ENCODE results near the gene ANKRD24. TPM values are rescaled to one million over a fixed set of nuclear protein-coding genes. Genes with fewer than 3 reads are reported as not detected.

The ANKRD24 gene
- total and polyA plus RNA-seq, 4 donors = 2.8 to 13.7 (median 6.7) TPM

- WGBS (ENCODE audit: insufficient coverage) = 88% methylated on average over 5 of the region's 5 CpGs
- H3K36me3 ChIP-seq (ENCODE audit: control insufficient read depth, insufficient read depth, low read length) = no peaks in the 10 kb centered on the region
- no peaks in the 10 kb centered on the region for H3K9me3 ChIP-seq (ENCODE audit: control insufficient read depth, insufficient read depth, low read length)
- DNase-seq (ENCODE audit: low read depth in 4 of 6, low spot score in 6 of 6) = no peak
- H3K27ac ChIP-seq (ENCODE audit: low read depth, low read length) = no peak overlapping the region
- H3K27me3 ChIP-seq (ENCODE audit: control insufficient read depth, insufficient read depth, low read length) = peaks cover 17% of the 10 kb centered on the region
- no peak overlapping the region for H3K4me3 ChIP-seq (ENCODE audit: low read depth, low read length)
- no peaks in the 10 kb centered on the region for H3K4me1 ChIP-seq (ENCODE audit: control insufficient read depth, insufficient read depth, low read length)
Measured at GRCh38 chr19:4197228-4197624, 14.7 kb downstream of the ANKRD24 start.

GRCh38 chr19:4197625-4198466 lies 15.4 kb downstream of the ANKRD24 start:
- no peak overlapping the region for H3K27ac ChIP-seq (ENCODE audit: low read depth, low read length)
- H3K36me3 ChIP-seq (ENCODE audit: control insufficient read depth, insufficient read depth, low read length) = no peaks in the 10 kb centered on the region
- peaks cover 17% of the 10 kb centered on the region for H3K27me3 ChIP-seq (ENCODE audit: control insufficient read depth, insufficient read depth, low read length)
- H3K4me1 ChIP-seq (ENCODE audit: control insufficient read depth, insufficient read depth, low read length) = no peaks in the 10 kb centered on the region
- DNase-seq (ENCODE audit: low read depth in 4 of 6, low spot score in 6 of 6) = peak in 2 of 6 donors; percentile 11 to 30
- WGBS (ENCODE audit: insufficient coverage) = 16% methylated on average over 59 of the region's 70 CpGs
- H3K9me3 ChIP-seq (ENCODE audit: control insufficient read depth, insufficient read depth, low read length) = no peaks in the 10 kb centered on the region
- no peak overlapping the region for H3K4me3 ChIP-seq (ENCODE audit: low read depth, low read length)

GRCh38 chr19:4198467-4199126 lies 16.1 kb downstream of the ANKRD24 start:
- H3K4me1 ChIP-seq (ENCODE audit: control insufficient read depth, insufficient read depth, low read length) = no peaks in the 10 kb centered on the region
- H3K4me3 ChIP-seq (ENCODE audit: low read depth, low read length) = no peak overlapping the region
- no peaks in the 10 kb centered on the region for H3K36me3 ChIP-seq (ENCODE audit: control insufficient read depth, insufficient read depth, low read length)
- DNase-seq (ENCODE audit: low read depth in 4 of 6, low spot score in 6 of 6) = peak in 2 of 6 donors; percentile 26 to 69
- H3K27me3 ChIP-seq (ENCODE audit: control insufficient read depth, insufficient read depth, low read length) = peaks cover 17% of the 10 kb centered on the region
- H3K9me3 ChIP-seq (ENCODE audit: control insufficient read depth, insufficient read depth, low read length) = no peaks in the 10 kb centered on the region
- no peak overlapping the region for H3K27ac ChIP-seq (ENCODE audit: low read depth, low read length)
- WGBS (ENCODE audit: insufficient coverage) = 15% methylated on average over 13 of the region's 28 CpGs

GRCh38 chr19:4199699-4200293 lies 17.3 kb downstream of the ANKRD24 start:
- DNase-seq (ENCODE audit: low read depth in 4 of 6, low spot score in 6 of 6) = no peak
- WGBS (ENCODE audit: insufficient coverage) = 81% methylated on average over 33 of the region's 33 CpGs
- peaks cover 5% of the 10 kb centered on the region for H3K4me1 ChIP-seq (ENCODE audit: control insufficient read depth, insufficient read depth, low read length)
- H3K4me3 ChIP-seq (ENCODE audit: low read depth, low read length) = no peak overlapping the region
- H3K9me3 ChIP-seq (ENCODE audit: control insufficient read depth, insufficient read depth, low read length) = no peaks in the 10 kb centered on the region
- peaks cover 17% of the 10 kb centered on the region for H3K27me3 ChIP-seq (ENCODE audit: control insufficient read depth, insufficient read depth, low read length)
- no peaks in the 10 kb centered on the region for H3K36me3 ChIP-seq (ENCODE audit: control insufficient read depth, insufficient read depth, low read length)
- H3K27ac ChIP-seq (ENCODE audit: low read depth, low read length) = no peak overlapping the region

- WGBS (ENCODE audit: insufficient coverage) = 67% methylated on average over 2 of the region's 2 CpGs
- Histone ChIP-seq H3K4me3 (ENCODE audit: low read depth, low read length) (no peak overlapping the region), H3K36me3 (ENCODE audit: control insufficient read depth, insufficient read depth, low read length) (no peaks in the 10 kb centered on the region), H3K4me1 (ENCODE audit: control insufficient read depth, insufficient read depth, low read length) (peaks cover 5% of the 10 kb centered on the region), H3K27ac (ENCODE audit: low read depth, low read length) (no peak overlapping the region), H3K9me3 (ENCODE audit: control insufficient read depth, insufficient read depth, low read length) (no peaks in the 10 kb centered on the region), H3K27me3 (ENCODE audit: control insufficient read depth, insufficient read depth, low read length) (peaks cover 17% of the 10 kb centered on the region)
- DNase-seq (ENCODE audit: low read depth in 4 of 6, low spot score in 6 of 6) = no peak
Measured at GRCh38 chr19:4200940-4201542, 18.6 kb downstream of the ANKRD24 start.

- Histone ChIP-seq H3K36me3 (ENCODE audit: control insufficient read depth, insufficient read depth, low read length) (no peaks in the 10 kb centered on the region), H3K4me3 (ENCODE audit: low read depth, low read length) (no peak overlapping the region), H3K27ac (ENCODE audit: low read depth, low read length) (no peak overlapping the region), H3K27me3 (ENCODE audit: control insufficient read depth, insufficient read depth, low read length) (peaks cover 17% of the 10 kb centered on the region), H3K9me3 (ENCODE audit: control insufficient read depth, insufficient read depth, low read length) (no peaks in the 10 kb centered on the region), H3K4me1 (ENCODE audit: control insufficient read depth, insufficient read depth, low read length) (peaks cover 5% of the 10 kb centered on the region)
- no peak for DNase-seq (ENCODE audit: low read depth in 4 of 6, low spot score in 6 of 6)
- 95% methylated on average over 3 of the region's 4 CpGs for WGBS (ENCODE audit: insufficient coverage)
Measured at GRCh38 chr19:4201798-4202197, 19.3 kb downstream of the ANKRD24 start.

GRCh38 chr19:4206818-4207484 lies 24.5 kb downstream of the ANKRD24 start:
- H3K4me3 ChIP-seq (ENCODE audit: low read depth, low read length) = no peak overlapping the region
- WGBS (ENCODE audit: insufficient coverage) = 100% methylated on average over 6 of the region's 10 CpGs
- peak in 1 of 6 donors; percentile 19 for DNase-seq (ENCODE audit: low read depth in 4 of 6, low spot score in 6 of 6)
- no peaks in the 10 kb centered on the region for H3K9me3 ChIP-seq (ENCODE audit: control insufficient read depth, insufficient read depth, low read length)
- no peak overlapping the region for H3K27ac ChIP-seq (ENCODE audit: low read depth, low read length)
- no peaks in the 10 kb centered on the region for H3K27me3 ChIP-seq (ENCODE audit: control insufficient read depth, insufficient read depth, low read length)
- peaks cover 5% of the 10 kb centered on the region for H3K4me1 ChIP-seq (ENCODE audit: control insufficient read depth, insufficient read depth, low read length)
- peaks cover 12% of the 10 kb centered on the region for H3K36me3 ChIP-seq (ENCODE audit: control insufficient read depth, insufficient read depth, low read length)

GRCh38 chr19:4208385-4209094 lies 26.1 kb downstream of the ANKRD24 start:
- H3K27me3 ChIP-seq (ENCODE audit: control insufficient read depth, insufficient read depth, low read length) = no peaks in the 10 kb centered on the region
- no peaks in the 10 kb centered on the region for H3K9me3 ChIP-seq (ENCODE audit: control insufficient read depth, insufficient read depth, low read length)
- H3K4me1 ChIP-seq (ENCODE audit: control insufficient read depth, insufficient read depth, low read length) = peaks cover 5% of the 10 kb centered on the region
- H3K4me3 ChIP-seq (ENCODE audit: low read depth, low read length) = no peak overlapping the region
- WGBS (ENCODE audit: insufficient coverage) = 81% methylated on average over 10 of the region's 13 CpGs
- H3K36me3 ChIP-seq (ENCODE audit: control insufficient read depth, insufficient read depth, low read length) = peaks cover 12% of the 10 kb centered on the region
- DNase-seq (ENCODE audit: low read depth in 4 of 6, low spot score in 6 of 6) = peak in 1 of 6 donors; percentile 53
- H3K27ac ChIP-seq (ENCODE audit: low read depth, low read length) = no peak overlapping the region

Data from spinal cord (tissue), 10 donors.